Measurements from ENCODE around the gene TXNDC11.

GRCh38 chr16:11725457-11725856, 17.2 kb downstream of the TXNDC11 start:
- no peak for TF ChIP-seq POLR2A (IDR thresholded peaks at IDR 0.05)
- TF ChIP-seq CTCF (IDR thresholded peaks at IDR 0.05), result no peak

Measured in breast epithelium (tissue), 3 donors.